A673 (cell line): Measurements from ENCODE around the gene STRN. TPM values are rescaled to one million over a fixed set of nuclear protein-coding genes. Genes with fewer than 3 reads are reported as not detected.

Source experiments
- BruUV-seq: library from RNA; stranded (reverse); fragments of 400-500 nt; replicated peaks from 2 replicates; lab custom pipeline; 2021; lab: Mats Ljungman, UMichigan
- CTCF ChIA-PET: fragments of 300-600 bp; sonication (Branson Sonifier 250); formaldehyde crosslinking; loops from one replicate; lab custom pipeline; 2022; ENCODE audit warnings: antibody characterized with exemption; lab: Charles Lee
- POLR2A ChIA-PET: fragments of 300-600 bp; sonication (Branson Sonifier 250); formaldehyde crosslinking; loops from one replicate; lab custom pipeline; 2022; ENCODE audit warnings: antibody characterized with exemption; ENCODE audit not compliant: low non-redundant PET; lab: Charles Lee
- DNase-seq: peaks from one replicate; pipeline ENCODE4 v3.0.0-alpha.2; 2015; ENCODE audit warnings: low spot score
- H3K27ac ChIP-seq: fragments of 200-600 bp; sonication (generic); 2 replicates; pipeline ENCODE4 v1.5.1; 2016; ENCODE audit warnings: mixed run types, low read depth, mild to moderate bottlenecking, mixed read lengths, antibody characterized with exemption, low read length; ENCODE audit not compliant: poor library complexity, severe bottlenecking
- H3K27me3 ChIP-seq: fragments of 200-600 bp; sonication (generic); replicated peaks from 2 replicates; pipeline ENCODE4 v1.6.1; 2017; ENCODE audit warnings: mixed run types, low read depth, mild to moderate bottlenecking, mixed read lengths, antibody characterized with exemption, low read length; ENCODE audit not compliant: insufficient read depth, poor library complexity
- H3K36me3 ChIP-seq: fragments of 200-600 bp; sonication (generic); 2 replicates; pipeline ENCODE4 v1.6.1; 2016; ENCODE audit warnings: mixed run types, mild to moderate bottlenecking, mixed read lengths, antibody characterized with exemption, low read length; ENCODE audit not compliant: insufficient read depth, poor library complexity, severe bottlenecking
- H3K4me1 ChIP-seq: fragments of 200-600 bp; sonication (generic); 2 replicates; pipeline ENCODE4 v1.6.1; 2017; ENCODE audit warnings: mixed run types, mild to moderate bottlenecking, mixed read lengths, antibody characterized with exemption, low read length; ENCODE audit not compliant: insufficient read depth, poor library complexity, severe bottlenecking
- H3K4me3 ChIP-seq: fragments of 200-600 bp; sonication (generic); 2 replicates; pipeline ENCODE4 v1.5.1; 2016; ENCODE audit warnings: low read depth, mixed run types, mild to moderate bottlenecking, mixed read lengths, low read length; ENCODE audit not compliant: poor library complexity, severe bottlenecking
- H3K9me3 ChIP-seq: fragments of 200-600 bp; sonication (generic); 2 replicates; pipeline ENCODE4 v1.6.1; 2016; ENCODE audit warnings: mixed run types, low read depth, mild to moderate bottlenecking, mixed read lengths, antibody characterized with exemption, low read length; ENCODE audit not compliant: poor library complexity, severe bottlenecking
- EZH2 ChIP-seq: fragments of 200-600 bp; sonication (generic); IDR thresholded peaks from 2 replicates; pipeline ENCODE4 v1.6.1; 2017; ENCODE audit warnings: borderline replicate concordance, low read depth, mild to moderate bottlenecking, mixed read lengths, antibody characterized with exemption, low read length; ENCODE audit not compliant: poor library complexity, severe bottlenecking
- intact Hi-C: fragments of 100-400 bp; cut with micrococcal nuclease; formaldehyde crosslinking; loops from one replicate; pipeline ENCODE4 v1.10.0; 2022; ENCODE audit not compliant: unreplicated experiment
- total RNA-seq: library from RNA; stranded (reverse); gene quantifications from 2 replicates; pipeline ENCODE4 v1.2.3, GENCODE V29; 2021
- TF ChIP-seq, protein P1 (sequence below): fragments of 300-800, 200-600 bp; sonication (generic); conservative IDR thresholded peaks from 2 replicates; pipeline ENCODE4 v1.5.1; 2017; ENCODE audit warnings: low read depth, mild to moderate bottlenecking, antibody characterized with exemption, low read length, moderate library complexity, mixed read lengths

Gene STRN
- total RNA-seq, 1 experiment from 2014 or later: 36.1 TPM

DNA sequence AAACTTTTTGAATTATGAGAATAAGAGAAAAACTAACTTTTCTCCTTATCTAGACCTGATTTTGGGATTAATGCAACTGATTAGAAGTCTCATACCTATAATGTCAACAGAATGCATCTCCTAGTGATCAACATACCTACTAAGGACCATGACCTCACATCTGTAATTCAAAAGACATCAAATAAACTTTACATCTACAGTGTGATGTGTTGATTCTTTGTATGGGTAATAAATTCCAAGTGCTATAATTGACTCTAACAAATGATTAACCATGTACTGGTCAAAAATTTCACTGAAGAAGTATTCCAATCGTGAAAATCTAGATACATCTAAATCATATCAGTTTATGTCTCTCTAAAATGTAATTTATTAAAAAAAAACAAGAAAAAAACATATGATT, 84.5 kb downstream of the STRN start:
- Histone ChIP-seq H3K27ac (no peak overlapping the region), H3K4me3 (no peak overlapping the region), H3K4me1 (no peaks in the 10 kb centered on the region), H3K27me3 (no peaks in the 10 kb centered on the region), H3K36me3 (peaks cover 19% of the 10 kb centered on the region), H3K9me3 (no peaks in the 10 kb centered on the region)
- POLR2A ChIA-PET: no interaction called here
- CTCF ChIA-PET: no interaction called here
- TF ChIP-seq EZH2: no peak
- TF ChIP-seq, protein P1, sequence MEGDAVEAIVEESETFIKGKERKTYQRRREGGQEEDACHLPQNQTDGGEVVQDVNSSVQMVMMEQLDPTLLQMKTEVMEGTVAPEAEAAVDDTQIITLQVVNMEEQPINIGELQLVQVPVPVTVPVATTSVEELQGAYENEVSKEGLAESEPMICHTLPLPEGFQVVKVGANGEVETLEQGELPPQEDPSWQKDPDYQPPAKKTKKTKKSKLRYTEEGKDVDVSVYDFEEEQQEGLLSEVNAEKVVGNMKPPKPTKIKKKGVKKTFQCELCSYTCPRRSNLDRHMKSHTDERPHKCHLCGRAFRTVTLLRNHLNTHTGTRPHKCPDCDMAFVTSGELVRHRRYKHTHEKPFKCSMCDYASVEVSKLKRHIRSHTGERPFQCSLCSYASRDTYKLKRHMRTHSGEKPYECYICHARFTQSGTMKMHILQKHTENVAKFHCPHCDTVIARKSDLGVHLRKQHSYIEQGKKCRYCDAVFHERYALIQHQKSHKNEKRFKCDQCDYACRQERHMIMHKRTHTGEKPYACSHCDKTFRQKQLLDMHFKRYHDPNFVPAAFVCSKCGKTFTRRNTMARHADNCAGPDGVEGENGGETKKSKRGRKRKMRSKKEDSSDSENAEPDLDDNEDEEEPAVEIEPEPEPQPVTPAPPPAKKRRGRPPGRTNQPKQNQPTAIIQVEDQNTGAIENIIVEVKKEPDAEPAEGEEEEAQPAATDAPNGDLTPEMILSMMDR: no peak
- DNase-seq: no peak
- intact Hi-C loops: no loop called here
- BruUV-seq: no TSS peak

DNA sequence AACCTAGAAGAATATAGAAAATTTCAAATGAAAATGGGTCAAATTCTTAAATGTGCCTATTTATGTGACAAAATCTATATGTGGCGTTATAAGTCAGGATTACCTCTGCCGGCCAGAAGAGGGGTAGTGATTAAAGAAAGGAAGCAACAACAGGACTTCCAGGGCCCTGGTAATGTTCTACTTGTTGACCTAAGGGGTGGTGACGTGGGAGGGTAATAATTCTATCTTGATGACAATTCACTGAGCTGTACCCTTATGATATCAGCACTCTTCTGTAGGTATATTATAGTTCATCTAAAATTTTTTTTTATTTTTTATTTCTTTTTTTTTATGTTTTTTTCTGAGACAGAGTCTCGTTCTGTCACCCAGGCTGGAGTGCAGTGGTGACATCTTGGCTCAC, 87.9 kb downstream of the STRN start:
- no peak for DNase-seq
- ChIA-PET CTCF (no interaction called here), POLR2A (no interaction called here)
- H3K4me3 ChIP-seq: no peak overlapping the region
- no peaks in the 10 kb centered on the region for H3K27me3 ChIP-seq
- TF ChIP-seq EZH2: no peak
- TF ChIP-seq, protein P1: no peak
- BruUV-seq: no TSS peak
- intact Hi-C loops: no loop called here
- H3K4me1 ChIP-seq: no peaks in the 10 kb centered on the region
- H3K36me3 ChIP-seq: peaks cover 12% of the 10 kb centered on the region
- H3K27ac ChIP-seq: no peak overlapping the region
- H3K9me3 ChIP-seq: no peaks in the 10 kb centered on the region

DNA sequence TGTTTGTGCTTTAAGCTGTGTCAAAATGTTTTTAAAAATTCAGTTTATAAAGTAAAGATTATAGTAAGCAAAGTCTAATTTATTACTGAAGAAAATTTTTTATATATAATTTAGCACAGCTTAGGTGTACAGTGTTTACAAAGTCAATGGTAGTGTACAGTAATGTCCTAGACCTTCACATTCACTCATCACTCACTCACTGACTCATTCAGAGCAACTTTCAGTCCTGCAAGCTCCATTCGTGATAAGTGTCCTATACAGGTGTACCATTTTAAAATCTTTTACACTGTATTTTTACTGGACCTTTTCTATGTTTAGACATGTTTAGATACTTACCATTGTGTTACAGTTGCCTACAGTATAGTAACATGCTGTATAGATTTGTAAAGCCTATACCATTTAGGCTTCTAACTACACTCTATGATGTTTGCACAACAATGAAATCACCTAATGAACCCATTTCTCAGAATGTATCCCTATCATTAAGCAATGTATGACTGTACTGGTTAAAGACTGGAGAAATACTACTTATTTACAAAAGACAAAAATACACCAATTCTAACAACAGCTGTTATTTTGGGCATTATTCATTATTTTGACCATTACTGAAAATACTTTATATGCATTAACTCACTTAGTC, 95.1 kb downstream of the STRN start:
- DNase-seq: no peak
- BruUV-seq: no TSS peak
- no peak for TF ChIP-seq EZH2
- CTCF ChIA-PET: no interaction called here
- intact Hi-C loops: no loop called here
- Histone ChIP-seq H3K36me3 (peaks cover 8% of the 10 kb centered on the region), H3K4me1 (no peaks in the 10 kb centered on the region), H3K9me3 (no peaks in the 10 kb centered on the region), H3K4me3 (no peak overlapping the region), H3K27ac (no peak overlapping the region), H3K27me3 (no peaks in the 10 kb centered on the region)
- POLR2A ChIA-PET: no interaction called here

DNA sequence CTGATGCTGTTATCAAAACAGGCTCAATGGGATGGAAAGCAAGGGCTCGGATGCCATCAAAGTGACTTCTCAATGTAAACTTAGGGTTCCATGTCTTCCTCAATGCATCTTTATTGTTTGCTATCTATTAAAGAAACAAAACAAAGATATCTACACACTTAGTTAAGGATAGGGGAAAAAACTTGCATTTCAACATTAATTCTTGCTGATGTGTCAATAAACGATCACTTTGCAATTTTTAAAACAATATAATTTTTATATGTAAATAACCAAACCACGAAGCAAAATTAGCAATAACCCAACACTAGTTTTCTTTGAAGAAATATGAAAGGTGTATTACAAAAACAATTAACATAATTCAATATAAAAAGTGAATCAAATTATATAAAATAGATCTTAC, 96.7 kb downstream of the STRN start:
- peaks cover 7% of the 10 kb centered on the region for H3K36me3 ChIP-seq

More for the DNA sequence above, 96.7 kb downstream of the STRN start:
- Histone ChIP-seq H3K27ac (no peak overlapping the region), H3K9me3 (no peaks in the 10 kb centered on the region), H3K4me1 (no peaks in the 10 kb centered on the region), H3K27me3 (no peaks in the 10 kb centered on the region), H3K4me3 (no peak overlapping the region)
- no peak for DNase-seq
- intact Hi-C loops: no loop called here
- no TSS peak for BruUV-seq
- no peak for TF ChIP-seq EZH2
- TF ChIP-seq, protein P1: no peak
- POLR2A ChIA-PET: no interaction called here
- CTCF ChIA-PET: no interaction called here
